GM12878 (cell line): ENCODE measurements around the gene CELSR1. TPM values are rescaled to one million over a fixed set of nuclear protein-coding genes. Genes with fewer than 3 reads are reported as not detected.

ENCODE experiments used
- ATAC-seq: fragments of 200-7000 bp; cut with Tn5 transposase; 3 replicates; pipeline ENCODE4 v1.9.1; 2020; ENCODE audit warnings: mild to moderate bottlenecking, moderate library complexity
- BruUV-seq: library from RNA; stranded (reverse); fragments of 400-500 nt; replicated peaks from 2 replicates; lab custom pipeline; 2021; lab: Mats Ljungman, UMichigan
- CTCF ChIA-PET: fragments of 300-600 bp; sonication (Branson Sonifier 250); formaldehyde crosslinking; extraction: SDS; loops from one replicate; lab custom pipeline; 2021; ENCODE audit warnings: inconsistent platforms; lab: Yijun Ruan, JAX
- POLR2A ChIA-PET: fragments of 350-600 bp; formaldehyde crosslinking; extraction: SDS; loops from one replicate; lab custom pipeline; 2021; ENCODE audit warnings: inconsistent platforms; lab: Charles Lee
- RAD21 ChIA-PET: fragments of 300-600 bp; sonication (Branson Sonifier 250); formaldehyde crosslinking; loops from one replicate; lab custom pipeline; 2023; ENCODE audit warnings: antibody characterized with exemption; ENCODE audit not compliant: unreplicated experiment; lab: Charles Lee
- SMC1A ChIA-PET: fragments of 300-600 bp; sonication (Branson Sonifier 250); formaldehyde crosslinking; loops from one replicate; lab custom pipeline; 2023; ENCODE audit not compliant: unreplicated experiment, uncharacterized antibody; lab: Charles Lee
- DNase-seq: peaks from one replicate; pipeline ENCODE4 v3.0.0-alpha.2; 2011; ENCODE audit warnings: low read depth, low spot score
- FAIRE-seq: peaks from 3 replicates; lab custom pipeline; 2011; peaks lifted over from hg19 to GRCh38; lab: Jason Lieb, UNC
- H2AFZ ChIP-seq: 2 replicates; pipeline ENCODE4 v1.6.0; 2011; ENCODE audit warnings: low read depth, low read length, control low read depth; ENCODE audit not compliant: control insufficient read depth
- H3K27ac ChIP-seq: 2 replicates; pipeline ENCODE4 v1.5.1; 2011; ENCODE audit warnings: control low read depth; ENCODE audit not compliant: control insufficient read depth, insufficient read depth
- H3K27me3 ChIP-seq, 2 experiments: replicated peaks in 1 of 2; 2 replicates each; pipeline versions ENCODE4 v1.6.0 to v1.6.1; 2011; ENCODE audit warnings: low read length in 1 of 2; ENCODE audit not compliant: control insufficient read depth in 2 of 2, insufficient read depth in 2 of 2
- H3K36me3 ChIP-seq, 2 experiments: 2 replicates each; pipeline ENCODE4 v1.5.1; 2011; ENCODE audit warnings: low read length in 1 of 2; ENCODE audit not compliant: control insufficient read depth in 2 of 2, insufficient read depth in 2 of 2
- H3K4me1 ChIP-seq: 2 replicates; pipeline ENCODE4 v1.6.1; 2011; ENCODE audit warnings: mild to moderate bottlenecking, low read length, moderate library complexity, mixed read lengths; ENCODE audit not compliant: control insufficient read depth, insufficient read depth
- H3K4me2 ChIP-seq: 2 replicates; pipeline ENCODE4 v1.6.0; 2011; ENCODE audit warnings: control low read depth; ENCODE audit not compliant: control insufficient read depth, insufficient read depth
- H3K4me3 ChIP-seq: fragments of 200-600 bp; sonication (generic); 2 replicates; pipeline ENCODE4 v1.5.1; 2016
- H3K79me2 ChIP-seq: 2 replicates; pipeline ENCODE4 v1.6.0; 2011; ENCODE audit warnings: low read length; ENCODE audit not compliant: control insufficient read depth, insufficient read depth
- H3K9ac ChIP-seq: 2 replicates; pipeline ENCODE4 v1.8.0; 2011; ENCODE audit warnings: low read length, control low read depth, mixed read lengths; ENCODE audit not compliant: control insufficient read depth, insufficient read depth
- H3K9me3 ChIP-seq: replicated peaks from 3 replicates; pipeline ENCODE4 v1.5.1; 2011; ENCODE audit warnings: mild to moderate bottlenecking, low read length; ENCODE audit not compliant: control insufficient read depth, insufficient read depth
- H4K20me1 ChIP-seq: 2 replicates; pipeline ENCODE4 v1.6.0; 2011; ENCODE audit not compliant: control insufficient read depth, insufficient read depth
- CBX5 ChIP-seq: sonication (generic); IDR thresholded peaks from 2 replicates; pipeline ENCODE4 v1.6.1; 2016; ENCODE audit warnings: low read depth, moderate library complexity, mild to moderate bottlenecking, inconsistent platforms
- GATAD2B ChIP-seq: fragments of 450-650 bp; conservative IDR thresholded peaks from 2 replicates; pipeline ENCODE4 v1.6.1; 2017; ENCODE audit warnings: low read depth, mild to moderate bottlenecking, moderate library complexity
- HCFC1 ChIP-seq: fragments of 150-350 bp; IDR thresholded peaks from 2 replicates; pipeline ENCODE4 v1.6.1; 2014; ENCODE audit warnings: low read length
- HDGF ChIP-seq: fragments of 450-650 bp; IDR thresholded peaks from 2 replicates; pipeline ENCODE4 v1.6.1; 2016; ENCODE audit warnings: antibody characterized with exemption
- KLF5 ChIP-seq: fragments of 450-650 bp; IDR thresholded peaks from 2 replicates; pipeline ENCODE4 v1.6.1; 2014; ENCODE audit warnings: mild to moderate bottlenecking; ENCODE audit not compliant: partially characterized antibody
- NFYB ChIP-seq: IDR thresholded peaks from 2 replicates; pipeline ENCODE4 v1.6.1; 2011; ENCODE audit warnings: low read depth, mild to moderate bottlenecking, low read length, improper control_type of control experiment, moderate library complexity; ENCODE audit not compliant: insufficient read depth
- PML ChIP-seq: IDR thresholded peaks from 2 replicates; pipeline ENCODE4 v1.6.1; 2012; ENCODE audit warnings: low read length, inconsistent platforms
- REST ChIP-seq: IDR thresholded peaks from 2 replicates; pipeline ENCODE4 v1.6.1; 2012; ENCODE audit warnings: mild to moderate bottlenecking, low read depth, low read length
- RFX5 ChIP-seq: IDR thresholded peaks from 2 replicates; pipeline ENCODE4 v1.6.1; 2011; ENCODE audit warnings: low read depth, low read length, improper control_type of control experiment
- SMARCA5 ChIP-seq: fragments of 450-650 bp; IDR thresholded peaks from 2 replicates; pipeline ENCODE4 v1.6.1; 2017; ENCODE audit warnings: mild to moderate bottlenecking
- SP1 ChIP-seq: IDR thresholded peaks from one replicate; pipeline ENCODE4 v1.6.1; 2011; ENCODE audit warnings: low read depth, low read length
- TCF12 ChIP-seq: IDR thresholded peaks from 2 replicates; pipeline ENCODE4 v1.6.1; 2011; ENCODE audit warnings: low read depth, mild to moderate bottlenecking, low read length
- ZNF592 ChIP-seq: fragments of 450-650 bp; IDR thresholded peaks from 2 replicates; pipeline ENCODE4 v1.6.1; 2017; ENCODE audit warnings: mild to moderate bottlenecking, moderate library complexity
- WGBS: methylation state at CpG from one replicate; pipeline ENCODE4 v1.1.6; 2016; ENCODE audit warnings: low lambda C conversion rate; ENCODE audit not compliant: insufficient replicate concordance, insufficient coverage; ENCODE audit errors: missing lambda C conversion rate; 5-methylcytosine and 5-hydroxymethylcytosine counted together
- in situ Hi-C: fragments of 300-500 bp; cut with MboI; formaldehyde crosslinking; loops from 9 replicates; pipeline ENCODE4 v1.14.3; 2018; ENCODE audit warnings: mixed read lengths
- intact Hi-C: fragments of 100-400 bp; cut with micrococcal nuclease; formaldehyde crosslinking; loops from one replicate; pipeline ENCODE4 v1.14.2; 2022; ENCODE audit not compliant: unreplicated experiment
- polyA plus RNA-seq, 11 experiments: library from polyadenylated mRNA; depleted of rRNA in 4 of 11; unstranded in 6 of 11; stranded (reverse) in 5 of 11; fragments of >200 nt; fragmentation: Nextera tagmentation in 4 of 11; fragmentation: Illumina TruSeq in 1 of 11; extraction: Ambion mirVana in 4 of 11; extraction: Trizol in 1 of 11; gene quantifications; 1 replicate in 1 of 11; 2 replicates in 10 of 11; pipeline versions ENCODE4 v1.2.1 to v1.2.3, GENCODE V29; 2011 to 2016; ENCODE audit warnings: inconsistent platforms in 2 of 11, missing spikeins in 2 of 11, low read depth in 1 of 11
- total RNA-seq, 4 experiments: library from RNA; depleted of rRNA in 3 of 4; stranded (reverse); fragments of >200 nt in 3 of 4; fragmentation: Illumina TruSeq in 1 of 4; extraction: Trizol in 1 of 4; gene quantifications; 2 replicates each; pipeline versions ENCODE4 v1.2.1 to v1.2.3, GENCODE V29; 2013 to 2021
- TF ChIP-seq, protein P1 (sequence below): IDR thresholded peaks from 2 replicates; pipeline ENCODE4 v1.6.1; 2011; ENCODE audit warnings: borderline replicate concordance, low read depth, mild to moderate bottlenecking, moderate library complexity, mixed read lengths, low read length; ENCODE audit not compliant: insufficient read depth; ENCODE audit errors: extremely low read length

Gene CELSR1
- total and polyA plus RNA-seq, 10 of the 15 experiments (the other 5 are each of a cell fraction or from before 2014, with no cell fraction given): 0.05 to 1.7 (median 0.35) TPM; not detected in 2

GRCh38 chr22:46379066-46379930, 158.1 kb downstream of the CELSR1 start:
- Histone ChIP-seq H3K27ac (no peak overlapping the region), H4K20me1 (no peaks in the 10 kb centered on the region), H2AFZ (no peak overlapping the region)
- in situ Hi-C loops: no loop called here
- POLR2A ChIA-PET: no interaction called here
- FAIRE-seq: no peak
- no peak for TF ChIP-seq GATAD2B
- TF ChIP-seq NFYB: no peak
- no peak for TF ChIP-seq REST
- no peak for TF ChIP-seq TCF12
- no peak for TF ChIP-seq RFX5
- no peak for TF ChIP-seq SMARCA5
- no peak for TF ChIP-seq HDGF
- no peak for TF ChIP-seq ZNF592
- no peak for TF ChIP-seq PML
- TF ChIP-seq CBX5: no peak
- TF ChIP-seq HCFC1: no peak
- no peak for TF ChIP-seq SP1
- TF ChIP-seq, protein P1, sequence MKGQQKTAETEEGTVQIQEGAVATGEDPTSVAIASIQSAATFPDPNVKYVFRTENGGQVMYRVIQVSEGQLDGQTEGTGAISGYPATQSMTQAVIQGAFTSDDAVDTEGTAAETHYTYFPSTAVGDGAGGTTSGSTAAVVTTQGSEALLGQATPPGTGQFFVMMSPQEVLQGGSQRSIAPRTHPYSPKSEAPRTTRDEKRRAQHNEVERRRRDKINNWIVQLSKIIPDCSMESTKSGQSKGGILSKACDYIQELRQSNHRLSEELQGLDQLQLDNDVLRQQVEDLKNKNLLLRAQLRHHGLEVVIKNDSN: no peak
- no peak for TF ChIP-seq KLF5
- TF ChIP-seq, all 136 proteins: peak for 0
- Histone ChIP-seq H3K4me1 (no peaks in the 10 kb centered on the region), H3K79me2 (no peaks in the 10 kb centered on the region), H3K9me3 (peaks cover 3% of the 10 kb centered on the region; the same call in 2 of the 3 replicates), H3K27me3 (no peaks in the 10 kb centered on the region), H3K4me2 (no peak overlapping the region), H3K36me3 (no peaks in the 10 kb centered on the region), H3K4me3 (no peak overlapping the region), H3K9ac (no peak overlapping the region)
- DNase-seq (no peak), ATAC-seq (no peak)
- BruUV-seq: no TSS peak
- 56% methylated on average over 29 of the region's 29 CpGs for WGBS
- ChIA-PET SMC1A (no interaction called here), RAD21 (no interaction called here), CTCF (no interaction called here)
- intact Hi-C loops: no loop called here
